Smooth muscle cell (in vitro differentiated cells): ENCODE measurements around the gene SPATA31D4. TPM values are rescaled to one million over a fixed set of nuclear protein-coding genes. Genes with fewer than 3 reads are reported as not detected.
"Not testable (repeated sequence)": the region's sequence is repeated elsewhere in the genome, so short reads cannot be mapped to it uniquely, and the experiment has no call there.

Experiments used
- DNase-seq: peaks from one replicate; lab custom pipeline; 2025; ENCODE audit not compliant: unreplicated experiment; lab: John Stamatoyannopoulos, UW
- H2AFZ ChIP-seq: fragments of 200-600 bp; sonication (generic); 2 replicates; pipeline ENCODE4 v1.6.0; 2016; ENCODE audit warnings: antibody characterized with exemption, low read depth, mild to moderate bottlenecking
- H3F3A ChIP-seq: fragments of 200-600 bp; sonication (generic); 2 replicates; pipeline ENCODE4 v1.6.0; 2017; ENCODE audit warnings: antibody characterized with exemption, low read depth
- H3K27ac ChIP-seq: fragments of 200-600 bp; sonication (generic); 2 replicates; pipeline ENCODE4 v1.5.1; 2016; ENCODE audit warnings: low read depth, mild to moderate bottlenecking
- H3K27me3 ChIP-seq: fragments of 200-600 bp; sonication (generic); 2 replicates; pipeline ENCODE4 v1.6.1; 2016; ENCODE audit warnings: low read depth, mild to moderate bottlenecking
- H3K36me3 ChIP-seq: fragments of 200-600 bp; sonication (generic); 2 replicates; pipeline ENCODE4 v1.5.1; 2016; ENCODE audit warnings: low read depth
- H3K4me1 ChIP-seq: fragments of 200-600 bp; sonication (generic); 2 replicates; pipeline ENCODE4 v1.5.1; 2016; ENCODE audit warnings: low read depth
- H3K4me2 ChIP-seq: fragments of 200-600 bp; sonication (generic); 2 replicates; pipeline ENCODE4 v1.6.0; 2016; ENCODE audit warnings: mild to moderate bottlenecking
- H3K4me3 ChIP-seq: fragments of 200-600 bp; sonication (generic); 2 replicates; pipeline ENCODE4 v1.5.1; 2016; ENCODE audit warnings: mild to moderate bottlenecking
- H3K79me2 ChIP-seq: fragments of 200-600 bp; sonication (generic); 2 replicates; pipeline ENCODE4 v1.6.0; 2016; ENCODE audit warnings: low read depth, mild to moderate bottlenecking
- H3K9ac ChIP-seq: fragments of 200-600 bp; sonication (generic); 2 replicates; pipeline ENCODE4 v1.6.0; 2016; ENCODE audit warnings: low read depth
- H3K9me3 ChIP-seq: fragments of 200-600 bp; sonication (generic); replicated peaks from 2 replicates; pipeline ENCODE4 v1.5.1; 2016; ENCODE audit warnings: low read depth
- H4K20me1 ChIP-seq: fragments of 200-600 bp; sonication (generic); 2 replicates; pipeline ENCODE4 v1.6.0; 2016; ENCODE audit warnings: low read depth
- WGBS: methylation state at CpG from one replicate; pipeline ENCODE4 v1.1.7; 2016; ENCODE audit warnings: low lambda C conversion rate; 5-methylcytosine and 5-hydroxymethylcytosine counted together
- polyA plus RNA-seq: library from polyadenylated mRNA; unstranded; fragments of >200 nt; fragmentation: Nextera tagmentation; extraction: Ambion mirVana; gene quantifications from 2 replicates; pipeline ENCODE4 v1.2.1, GENCODE V29; 2016
- total RNA-seq: library from RNA; depleted of rRNA; stranded (reverse); fragments of >200 nt; gene quantifications from 2 replicates; pipeline ENCODE4 v1.2.3, GENCODE V29; 2014
- TF ChIP-seq, protein P1 (sequence below): fragments of 200-600 bp; sonication (generic); IDR thresholded peaks from 2 replicates; pipeline ENCODE4 v1.5.1; 2017; ENCODE audit warnings: borderline replicate concordance, mild to moderate bottlenecking, antibody characterized with exemption; ENCODE audit not compliant: insufficient read depth, poor library complexity, severe bottlenecking

SPATA31D4 gene
- not detected in 2 replicates for total RNA-seq
- not detected in 2 replicates for polyA plus RNA-seq

DNA sequence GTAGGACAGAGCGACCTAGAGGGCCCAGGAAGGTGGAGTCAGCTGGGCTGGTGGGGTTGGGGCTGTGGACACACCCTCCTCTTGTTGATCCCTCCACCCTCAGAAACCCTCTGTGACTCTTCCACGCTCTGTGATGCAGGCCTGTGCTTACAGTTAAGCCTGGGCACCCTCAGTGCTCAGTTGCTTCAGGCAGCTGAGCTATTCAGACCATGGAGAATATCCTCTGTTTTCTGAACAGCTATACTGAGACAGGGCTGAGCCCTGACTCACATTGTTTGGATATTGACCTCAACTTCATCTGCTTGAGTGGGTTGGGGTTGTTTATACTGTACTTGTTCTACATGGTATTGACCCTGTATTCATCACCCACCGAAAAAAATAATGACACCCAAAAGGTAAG lies at the start of gene SPATA31D4:
Gene SPATA31D4, plus strand, starts transcription at position 124 of the 400 bp plus-strand sequence. Its CDS starts 86 bp downstream, at position 210.
- no CpG with 5 or more reads among the region's 3 CpGs for WGBS

GRCh38 chr9:81878530-81878929 lies 49.7 kb upstream of the SPATA31D4 start:
- no peaks in the 10 kb centered on the region for H3K9me3 ChIP-seq
- TF ChIP-seq, protein P1, sequence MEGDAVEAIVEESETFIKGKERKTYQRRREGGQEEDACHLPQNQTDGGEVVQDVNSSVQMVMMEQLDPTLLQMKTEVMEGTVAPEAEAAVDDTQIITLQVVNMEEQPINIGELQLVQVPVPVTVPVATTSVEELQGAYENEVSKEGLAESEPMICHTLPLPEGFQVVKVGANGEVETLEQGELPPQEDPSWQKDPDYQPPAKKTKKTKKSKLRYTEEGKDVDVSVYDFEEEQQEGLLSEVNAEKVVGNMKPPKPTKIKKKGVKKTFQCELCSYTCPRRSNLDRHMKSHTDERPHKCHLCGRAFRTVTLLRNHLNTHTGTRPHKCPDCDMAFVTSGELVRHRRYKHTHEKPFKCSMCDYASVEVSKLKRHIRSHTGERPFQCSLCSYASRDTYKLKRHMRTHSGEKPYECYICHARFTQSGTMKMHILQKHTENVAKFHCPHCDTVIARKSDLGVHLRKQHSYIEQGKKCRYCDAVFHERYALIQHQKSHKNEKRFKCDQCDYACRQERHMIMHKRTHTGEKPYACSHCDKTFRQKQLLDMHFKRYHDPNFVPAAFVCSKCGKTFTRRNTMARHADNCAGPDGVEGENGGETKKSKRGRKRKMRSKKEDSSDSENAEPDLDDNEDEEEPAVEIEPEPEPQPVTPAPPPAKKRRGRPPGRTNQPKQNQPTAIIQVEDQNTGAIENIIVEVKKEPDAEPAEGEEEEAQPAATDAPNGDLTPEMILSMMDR: no peak
- H2AFZ ChIP-seq: no peak overlapping the region
- no peaks in the 10 kb centered on the region for H3K79me2 ChIP-seq
- no peak overlapping the region for H3K9ac ChIP-seq
- no peaks in the 10 kb centered on the region for H3K36me3 ChIP-seq
- H3K4me1 ChIP-seq: no peaks in the 10 kb centered on the region
- H3F3A ChIP-seq: no peaks in the 10 kb centered on the region
- H3K4me3 ChIP-seq: no peak overlapping the region
- no peak overlapping the region for H3K27ac ChIP-seq
- no peaks in the 10 kb centered on the region for H4K20me1 ChIP-seq
- 93% methylated on average over 2 of the region's 2 CpGs for WGBS
- no peaks in the 10 kb centered on the region for H3K27me3 ChIP-seq
- no peak overlapping the region for H3K4me2 ChIP-seq
- DNase-seq: no peak

More for the DNA sequence above, at the start of gene SPATA31D4:
- not testable (repeated sequence) for H3K27me3 ChIP-seq, DNase-seq, H3K79me2 ChIP-seq, H3K27ac ChIP-seq, H3K4me1 ChIP-seq, H3K4me3 ChIP-seq, H3K9ac ChIP-seq, H3F3A ChIP-seq, H3K36me3 ChIP-seq, H3K9me3 ChIP-seq, H3K4me2 ChIP-seq, H2AFZ ChIP-seq, H4K20me1 ChIP-seq

- peak overlapping the region; percentile 52 for H2AFZ ChIP-seq
- H3K9ac ChIP-seq: no peak overlapping the region
- no peak overlapping the region for H3K4me3 ChIP-seq
- no peak for DNase-seq
- no peaks in the 10 kb centered on the region for H3F3A ChIP-seq
- no peaks in the 10 kb centered on the region for H3K79me2 ChIP-seq
- H3K4me2 ChIP-seq: no peak overlapping the region
- no peak overlapping the region for H3K27ac ChIP-seq
- WGBS: 35% methylated on average over 4 of the region's 4 CpGs
- no peaks in the 10 kb centered on the region for H3K4me1 ChIP-seq
- H3K36me3 ChIP-seq: no peaks in the 10 kb centered on the region
- H3K27me3 ChIP-seq: no peaks in the 10 kb centered on the region
- no peaks in the 10 kb centered on the region for H4K20me1 ChIP-seq
- H3K9me3 ChIP-seq: no peaks in the 10 kb centered on the region
- TF ChIP-seq, protein P1: no peak
Observed at GRCh38 chr9:81879501-81879916, 48.7 kb upstream of the SPATA31D4 start.

DNA sequence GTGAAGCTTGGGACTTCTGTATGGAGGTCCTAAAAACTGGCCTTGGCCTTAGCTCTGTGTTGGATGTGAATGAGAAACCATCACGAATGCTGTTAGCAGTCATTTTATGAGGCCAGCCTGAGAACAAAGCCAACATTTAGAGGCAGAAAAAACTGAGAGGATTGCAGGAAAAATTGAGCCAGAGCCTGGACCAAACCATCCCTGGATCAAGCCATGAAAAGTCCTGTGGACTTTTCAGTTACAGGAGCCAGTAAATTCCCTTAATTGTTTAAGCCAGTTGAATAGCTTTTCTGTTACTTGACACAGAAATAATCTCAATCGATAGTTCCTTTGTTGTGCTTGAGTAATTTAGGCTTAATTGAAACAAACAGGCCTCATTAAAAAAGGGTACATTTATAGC lies 42.6 kb upstream of the SPATA31D4 start:
- Histone ChIP-seq H3K9me3 (no peaks in the 10 kb centered on the region), H3F3A (no peaks in the 10 kb centered on the region), H3K79me2 (no peaks in the 10 kb centered on the region), H3K27me3 (no peaks in the 10 kb centered on the region), H3K27ac (no peak overlapping the region), H3K4me1 (peaks cover 3% of the 10 kb centered on the region), H2AFZ (no peak overlapping the region), H3K9ac (no peak overlapping the region), H3K4me3 (no peak overlapping the region), H3K4me2 (no peak overlapping the region), H3K36me3 (no peaks in the 10 kb centered on the region), H4K20me1 (no peaks in the 10 kb centered on the region)
- 75% methylated on average over 2 of the region's 2 CpGs for WGBS
- TF ChIP-seq, protein P1: no peak
- no peak for DNase-seq
